ENCODE results near the gene GPC6.

Gene GPC6

DNA sequence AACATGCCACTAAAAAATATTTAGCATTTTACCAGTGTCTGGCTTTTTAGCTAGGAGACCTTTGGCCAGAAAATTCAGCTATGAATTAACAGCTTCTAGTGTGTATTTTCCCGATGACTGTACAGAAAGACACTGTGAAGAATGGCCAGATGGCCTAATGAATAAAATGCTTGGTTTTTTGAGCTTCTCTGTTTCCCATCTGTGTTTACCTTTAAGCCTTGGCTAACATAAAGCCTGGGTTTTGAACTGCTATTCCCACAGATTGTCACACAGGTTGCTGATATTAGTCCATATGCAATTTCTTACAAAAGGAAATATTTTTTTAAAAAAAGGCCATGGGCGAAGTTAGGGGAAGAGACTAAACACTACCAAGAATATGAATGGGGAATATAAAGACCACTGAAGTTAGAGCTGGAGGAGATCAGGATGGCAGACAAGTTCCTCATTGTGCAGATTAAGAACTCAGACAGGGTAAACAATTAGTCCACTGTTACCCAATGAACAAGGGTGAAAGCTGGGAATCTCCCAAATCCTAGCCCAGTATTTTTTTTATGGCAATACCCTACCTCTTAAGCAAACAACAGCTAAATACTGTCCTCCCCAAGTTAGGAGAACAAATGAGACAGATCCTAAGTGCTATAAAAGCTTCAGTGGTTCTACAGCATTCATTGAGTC lies 1157.8 kb downstream of the GPC6 start:
- no peak overlapping the region for H3K27ac Mint-ChIP-seq
- no peak overlapping the region for H3K4me3 Mint-ChIP-seq
- peaks cover 34% of the 10 kb centered on the region for H3K36me3 Mint-ChIP-seq (ENCODE audit: low read depth)
- H3K27me3 Mint-ChIP-seq (ENCODE audit: low read depth, poor library complexity), result no peaks in the 10 kb centered on the region
- peaks cover 31% of the 10 kb centered on the region for H3K4me1 Mint-ChIP-seq
- no peak for TF ChIP-seq CTCF (IDR thresholded peaks at IDR 0.05)
- DNase-seq, result no peak
- H3K9me3 Mint-ChIP-seq, result peaks cover 8% of the 10 kb centered on the region

DNA sequence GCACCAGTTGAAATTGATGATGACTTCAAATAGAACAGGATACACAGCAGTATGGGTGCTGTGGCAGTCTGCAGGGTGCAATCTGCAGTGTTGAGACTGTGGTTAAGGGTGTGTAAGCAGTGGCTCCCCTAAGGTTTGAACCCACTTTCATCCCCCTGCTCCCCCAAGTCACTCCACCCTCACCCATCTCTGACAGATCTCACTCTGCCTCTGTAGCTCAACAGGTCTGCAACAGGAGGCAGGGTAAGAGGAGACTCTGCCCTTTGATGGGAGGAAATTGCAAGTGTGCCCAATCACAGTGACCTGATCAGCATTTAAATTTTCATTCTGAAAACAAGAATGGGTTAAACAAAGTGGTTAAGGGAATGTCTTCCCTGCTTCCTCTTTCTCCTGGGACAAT lies 1160.4 kb downstream of the GPC6 start:
- Mint-ChIP-seq H3K27ac (no peak overlapping the region), H3K36me3 (ENCODE audit: low read depth) (peaks cover 34% of the 10 kb centered on the region), H3K4me1 (peaks cover 43% of the 10 kb centered on the region), H3K27me3 (ENCODE audit: low read depth, poor library complexity) (peaks cover 6% of the 10 kb centered on the region), H3K9me3 (peaks cover 8% of the 10 kb centered on the region), H3K4me3 (no peak overlapping the region)
- TF ChIP-seq CTCF (IDR thresholded peaks at IDR 0.05), result no peak
- no peak for DNase-seq

GRCh38 chr13:94389604-94390351 lies 1163.2 kb downstream of the GPC6 start:
- Mint-ChIP-seq H3K4me3 (peak overlapping the region; percentile 3), H3K9me3 (peaks cover 8% of the 10 kb centered on the region), H3K36me3 (ENCODE audit: low read depth) (peaks cover 19% of the 10 kb centered on the region), H3K27me3 (ENCODE audit: low read depth, poor library complexity) (peaks cover 6% of the 10 kb centered on the region), H3K4me1 (peaks cover 43% of the 10 kb centered on the region), H3K27ac (peak overlapping the region; percentile 91)
- DNase-seq, result peak; percentile 4
- TF ChIP-seq CTCF (IDR thresholded peaks at IDR 0.05), result no peak

DNA sequence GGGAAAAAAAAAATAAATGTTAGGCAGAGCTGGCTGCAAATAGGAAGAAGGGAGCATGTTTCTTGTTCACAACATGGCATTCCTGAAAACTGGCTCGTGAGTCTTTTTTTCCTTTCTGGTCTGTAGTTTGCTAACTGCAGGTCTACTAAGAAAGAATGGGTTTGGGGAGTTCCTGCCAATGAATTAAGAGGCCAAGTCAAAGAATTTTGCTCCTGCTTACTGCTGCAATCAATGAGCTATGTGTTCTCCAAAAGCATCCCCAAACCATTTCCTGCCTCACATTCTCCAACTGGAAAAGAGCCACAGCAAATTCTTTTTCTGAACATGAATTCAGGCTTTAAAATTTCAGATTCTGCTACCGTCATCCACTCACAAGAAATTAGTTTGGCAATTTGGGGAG lies 1164.3 kb downstream of the GPC6 start:
- H3K4me1 Mint-ChIP-seq, result peaks cover 43% of the 10 kb centered on the region
- peaks cover 8% of the 10 kb centered on the region for H3K9me3 Mint-ChIP-seq
- DNase-seq, result no peak
- no peak overlapping the region for H3K4me3 Mint-ChIP-seq
- no peak for TF ChIP-seq CTCF (IDR thresholded peaks at IDR 0.05)
- H3K36me3 Mint-ChIP-seq (ENCODE audit: low read depth), result peaks cover 19% of the 10 kb centered on the region
- H3K27ac Mint-ChIP-seq, result no peak overlapping the region
- H3K27me3 Mint-ChIP-seq (ENCODE audit: low read depth, poor library complexity), result peaks cover 6% of the 10 kb centered on the region

- no peak overlapping the region for H3K4me3 Mint-ChIP-seq
- H3K27me3 Mint-ChIP-seq (ENCODE audit: low read depth, poor library complexity), result peaks cover 6% of the 10 kb centered on the region
Observed at GRCh38 chr13:94394723-94395122, 1168.1 kb downstream of the GPC6 start.

More at GRCh38 chr13:94394723-94395122, 1168.1 kb downstream of the GPC6 start:
- TF ChIP-seq CTCF (IDR thresholded peaks at IDR 0.05), result no peak
- DNase-seq, result no peak
- Mint-ChIP-seq H3K36me3 (ENCODE audit: low read depth) (peaks cover 23% of the 10 kb centered on the region), H3K27ac (no peak overlapping the region), H3K4me1 (peaks cover 23% of the 10 kb centered on the region), H3K9me3 (peaks cover 6% of the 10 kb centered on the region)

All from nephron progenitor cell (in vitro differentiated cells).